Midbrain (tissue), 1 donor: Measurements from ENCODE around the gene ADAMTSL1.
"Not testable (repeated sequence)": the region's sequence is repeated elsewhere in the genome, so short reads cannot be mapped to it uniquely, and the experiment has no call there.

ENCODE experiments used
- DNase-seq: peaks from one replicate; lab custom pipeline; 2025; lab: John Stamatoyannopoulos, UW

Gene ADAMTSL1

DNA sequence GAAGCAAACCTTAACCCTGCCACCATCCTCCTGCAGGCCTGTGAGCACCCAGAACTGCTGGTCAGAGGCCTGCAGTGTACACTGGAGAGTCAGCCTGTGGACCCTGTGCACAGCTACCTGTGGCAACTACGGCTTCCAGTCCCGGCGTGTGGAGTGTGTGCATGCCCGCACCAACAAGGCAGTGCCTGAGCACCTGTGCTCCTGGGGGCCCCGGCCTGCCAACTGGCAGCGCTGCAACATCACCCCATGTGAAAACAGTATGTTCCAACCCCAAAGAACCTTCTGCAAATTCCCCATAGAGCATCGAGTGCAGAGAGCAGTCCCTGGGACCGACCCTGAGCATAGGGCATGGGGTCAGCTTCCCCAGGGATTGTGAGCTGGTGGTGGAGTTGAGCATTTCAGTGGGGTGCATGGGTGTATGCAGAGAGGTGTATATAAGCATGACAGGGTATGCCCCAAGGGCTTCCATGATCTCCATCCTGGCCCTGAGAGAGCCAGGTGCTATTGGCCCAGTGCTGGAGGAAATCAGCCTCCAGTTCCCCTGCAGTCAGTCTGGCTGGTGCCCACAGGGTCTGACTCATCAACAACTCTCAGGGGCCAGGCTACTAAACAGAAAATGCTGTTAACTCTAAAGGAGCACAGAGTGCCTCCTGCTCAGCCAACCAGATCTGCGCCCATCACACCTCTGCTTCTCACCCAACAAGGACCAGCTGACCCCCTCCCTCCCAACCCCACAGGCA lies 432.9 kb downstream of the ADAMTSL1 start:
- DNase-seq: no peak

DNA sequence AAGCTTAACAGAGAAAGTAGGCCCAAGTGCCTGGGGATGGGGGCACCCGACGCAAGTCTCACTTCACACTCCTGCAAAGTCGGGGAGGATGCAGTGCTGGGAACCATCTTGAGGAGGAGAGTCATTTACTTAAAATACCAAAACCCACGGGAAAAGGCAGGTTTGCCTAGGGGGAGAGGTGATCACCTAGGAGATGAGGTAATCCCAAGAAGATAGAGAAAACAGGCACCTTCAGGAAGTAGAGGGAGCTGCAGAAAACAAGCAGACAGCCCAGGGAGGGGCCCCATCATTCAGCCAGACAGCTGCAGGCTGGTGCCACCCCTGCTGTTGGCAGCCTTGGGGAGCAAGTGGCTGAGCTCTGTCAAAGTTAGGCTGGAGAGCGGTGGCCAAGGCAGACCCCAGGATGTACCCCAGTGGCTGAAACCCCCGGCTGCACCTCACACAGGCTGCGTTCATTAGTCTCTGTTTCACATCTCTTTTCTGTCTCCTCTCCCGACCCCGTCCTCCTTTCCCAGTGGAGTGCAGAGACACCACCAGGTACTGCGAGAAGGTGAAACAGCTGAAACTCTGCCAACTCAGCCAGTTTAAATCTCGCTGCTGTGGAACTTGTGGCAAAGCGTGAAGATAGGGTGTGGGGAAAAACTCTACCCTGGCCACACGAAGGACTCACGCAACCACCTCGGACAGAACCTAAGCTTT lies 434.1 kb downstream of the ADAMTSL1 start:
- DNase-seq: no peak

GRCh38 chr9:18909140-18910018 lies 435.4 kb downstream of the ADAMTSL1 start:
- no peak for DNase-seq

DNA sequence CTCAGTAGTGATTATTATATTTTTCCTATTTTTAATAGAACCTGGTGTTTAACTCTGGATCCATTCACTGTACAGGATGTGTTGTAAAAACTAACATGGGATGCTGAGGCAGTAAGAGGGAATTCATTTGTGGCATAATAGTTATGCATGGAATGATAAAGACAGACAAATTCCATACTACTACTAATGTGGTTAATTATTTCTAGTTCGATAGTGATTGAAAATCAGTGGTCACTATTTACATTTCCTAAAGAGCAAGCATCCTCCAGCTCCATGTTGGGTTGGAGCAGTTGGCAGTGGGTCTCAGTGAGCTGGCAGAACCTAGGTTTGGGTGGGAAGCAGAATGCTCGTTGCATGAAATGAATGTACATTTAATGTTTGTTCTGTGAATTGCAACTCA lies 436.5 kb downstream of the ADAMTSL1 start:
- no peak for DNase-seq

DNA sequence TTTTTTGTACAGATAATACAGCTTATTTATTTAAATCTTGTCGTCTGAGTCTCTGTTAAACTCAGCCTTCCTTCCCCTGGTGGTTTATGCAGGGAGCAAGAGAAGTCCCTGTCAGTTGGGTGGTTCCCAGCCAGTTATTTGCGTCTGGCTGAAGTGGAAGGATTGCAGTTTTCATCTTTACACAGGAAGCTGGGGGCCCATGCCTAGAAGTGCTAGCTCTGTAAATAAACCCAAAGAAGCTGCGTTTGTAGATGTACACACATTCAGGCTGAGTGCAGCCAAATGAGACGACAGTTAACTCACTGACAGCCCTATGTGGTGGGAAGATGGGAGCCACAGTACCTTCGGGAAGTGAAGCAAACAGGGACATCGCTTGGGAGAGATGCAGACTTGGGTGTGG lies 437.0 kb downstream of the ADAMTSL1 start:
- no peak for DNase-seq

GRCh38 chr9:18911714-18912342 lies 437.9 kb downstream of the ADAMTSL1 start:
- DNase-seq: no peak

DNA sequence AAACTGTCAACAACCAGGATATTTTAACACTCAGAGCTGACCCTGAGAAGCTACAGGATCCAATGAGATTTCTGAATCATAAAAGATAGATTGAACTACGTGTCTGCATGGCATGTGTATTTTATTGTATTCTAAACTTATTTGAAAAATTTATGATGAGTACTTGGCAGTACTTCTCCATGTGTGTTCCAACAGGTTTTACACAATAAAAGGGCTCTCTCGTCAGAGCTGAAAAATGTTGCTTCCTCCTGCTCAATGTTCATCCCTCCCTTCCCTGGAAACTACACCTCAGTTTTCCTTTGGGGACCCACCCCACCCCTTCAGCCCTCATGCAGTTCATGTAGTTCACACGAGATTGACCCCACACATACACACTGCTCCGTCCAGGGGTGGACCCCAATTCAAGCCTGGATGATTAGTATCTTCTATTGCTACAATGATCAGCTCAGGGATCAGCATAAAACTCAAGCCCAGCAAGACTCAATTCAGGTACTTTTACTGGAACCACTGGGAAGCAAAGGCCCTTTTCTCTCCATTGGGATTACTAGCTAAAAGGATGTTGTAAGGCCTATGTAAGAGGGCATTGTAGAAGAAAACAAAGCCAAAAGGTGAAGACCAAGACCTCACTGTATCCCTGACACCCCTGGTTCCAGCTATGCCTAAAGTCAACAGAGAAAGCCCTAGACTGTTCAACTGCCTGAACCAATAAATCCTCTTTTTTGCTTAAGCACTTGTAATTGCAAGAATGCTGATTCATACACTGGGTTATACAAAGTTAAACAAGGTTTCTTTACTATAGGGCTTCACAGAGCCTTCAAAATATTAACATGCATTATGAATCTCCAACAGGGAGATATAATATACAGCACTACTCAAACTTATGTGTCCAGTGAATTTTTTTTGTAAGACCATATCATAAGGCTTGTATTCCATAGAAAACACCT lies 446.5 kb downstream of the ADAMTSL1 start:
- DNase-seq: no peak

GRCh38 chr9:18921366-18922075 lies 447.6 kb downstream of the ADAMTSL1 start:
- DNase-seq: no peak

DNA sequence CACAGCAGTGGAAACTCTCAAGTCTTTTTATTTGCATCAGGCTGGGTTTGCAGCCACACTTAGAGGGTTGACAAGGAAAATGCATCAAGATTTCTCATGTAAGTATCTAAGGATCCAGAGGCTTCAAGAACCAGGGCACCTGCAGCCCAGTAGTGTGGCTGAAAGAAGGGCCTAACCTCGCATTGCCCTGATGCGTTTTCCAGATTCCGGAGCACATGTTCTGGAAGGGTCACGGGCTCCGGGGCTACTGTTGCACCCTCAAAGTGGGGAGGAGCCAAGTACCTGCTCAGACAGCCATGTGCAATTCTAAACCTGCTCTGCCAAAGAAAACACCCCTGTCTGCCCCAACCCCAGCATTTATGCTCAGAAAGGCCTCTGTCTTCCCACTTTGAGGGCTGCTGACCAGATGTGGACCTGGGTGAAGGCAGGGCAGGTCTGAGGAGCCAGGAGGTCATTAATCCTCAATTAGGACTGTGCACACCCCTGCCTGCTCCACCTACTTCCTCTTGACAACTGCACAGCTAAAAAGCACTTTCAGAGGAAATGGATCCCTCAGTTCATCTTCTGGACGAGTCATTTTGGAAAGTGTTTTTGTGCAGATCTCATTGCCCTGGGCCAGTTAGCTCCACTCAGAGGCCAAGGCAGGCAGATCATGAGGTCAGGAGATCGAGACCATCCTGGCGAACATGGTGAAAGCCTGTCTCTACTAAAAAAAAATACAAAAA lies 448.4 kb downstream of the ADAMTSL1 start:
- no peak for DNase-seq

- no peak for DNase-seq
Observed at GRCh38 chr9:18923167-18923566, 449.2 kb downstream of the ADAMTSL1 start.

DNA sequence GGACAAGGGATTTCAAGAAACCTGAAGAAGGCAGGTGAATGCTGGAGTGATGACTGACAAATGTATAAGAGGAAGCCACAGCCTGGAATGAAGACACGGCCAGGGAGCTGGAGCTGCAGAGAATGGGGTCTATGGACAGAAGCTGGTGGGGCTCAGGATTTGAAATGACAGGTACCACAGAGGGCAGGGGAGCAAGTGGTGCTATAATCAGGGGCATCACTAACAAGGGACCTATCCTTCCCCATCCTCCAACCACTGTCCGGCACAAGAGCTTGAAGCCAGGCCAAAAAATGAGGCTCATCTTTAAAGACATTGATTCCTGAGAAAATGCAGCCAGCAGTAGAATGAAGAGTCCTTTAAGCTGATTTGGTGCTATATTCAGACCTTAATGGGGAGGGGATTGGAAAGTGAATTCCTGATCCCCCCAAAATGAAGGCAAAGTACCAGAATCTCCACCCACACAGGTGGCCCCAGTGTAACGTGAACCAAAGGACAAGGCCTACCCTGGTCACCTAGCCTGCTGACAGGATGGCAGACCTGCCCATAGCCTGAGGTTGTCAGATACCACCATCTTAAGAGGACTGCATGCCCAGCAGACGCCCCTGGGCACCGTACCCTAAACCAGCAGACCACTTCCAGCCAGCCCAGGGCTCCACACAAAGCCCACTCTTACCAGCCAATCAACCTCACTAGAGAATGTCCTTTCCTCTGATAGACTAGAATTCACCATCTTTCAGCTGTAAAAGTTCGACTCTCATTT lies 449.9 kb downstream of the ADAMTSL1 start:
- DNase-seq: no peak

DNA sequence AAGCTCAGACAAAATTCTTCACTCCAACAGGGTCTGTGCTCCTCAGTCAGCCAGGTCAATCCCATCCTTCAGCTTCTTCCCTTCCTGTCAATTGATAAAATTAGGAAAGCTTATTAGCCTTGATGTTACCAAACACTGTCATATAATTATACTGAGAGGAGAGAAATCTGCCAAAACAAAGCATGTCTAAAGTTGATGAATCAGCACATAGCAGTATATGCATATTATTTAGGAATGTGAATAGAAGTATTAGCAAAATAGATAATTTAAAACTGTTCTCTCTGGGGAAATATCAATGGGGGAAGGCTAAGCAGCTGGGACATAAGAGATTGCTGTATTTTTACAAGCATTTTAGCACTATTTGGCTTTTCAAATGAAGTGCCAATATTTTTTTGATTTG lies 451.9 kb downstream of the ADAMTSL1 start:
- DNase-seq: no peak

DNA sequence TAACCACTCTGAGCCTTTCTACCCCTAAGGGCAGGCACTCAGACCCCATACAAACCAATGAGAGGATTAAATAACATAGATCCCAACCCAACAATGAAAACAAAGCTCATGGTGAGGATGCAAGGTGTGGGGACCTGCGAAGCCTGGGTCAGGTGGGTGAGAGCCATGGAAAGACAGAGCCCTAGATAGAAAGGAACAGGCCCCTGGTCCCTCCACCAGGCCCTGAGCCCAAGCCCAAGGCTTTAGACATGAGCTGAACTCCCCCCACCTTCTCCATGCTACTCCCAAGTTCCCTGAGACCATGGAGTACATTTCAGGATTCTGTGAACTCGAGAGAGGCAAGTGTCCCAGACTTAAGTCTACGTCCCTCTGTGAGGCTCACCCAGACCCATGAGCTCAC lies 452.6 kb downstream of the ADAMTSL1 start:
- DNase-seq: no peak

- DNase-seq: no peak
Observed at GRCh38 chr9:18928711-18929110, 454.8 kb downstream of the ADAMTSL1 start.

GRCh38 chr9:18930611-18931010 lies 456.7 kb downstream of the ADAMTSL1 start:
- DNase-seq: not testable (repeated sequence)

DNA sequence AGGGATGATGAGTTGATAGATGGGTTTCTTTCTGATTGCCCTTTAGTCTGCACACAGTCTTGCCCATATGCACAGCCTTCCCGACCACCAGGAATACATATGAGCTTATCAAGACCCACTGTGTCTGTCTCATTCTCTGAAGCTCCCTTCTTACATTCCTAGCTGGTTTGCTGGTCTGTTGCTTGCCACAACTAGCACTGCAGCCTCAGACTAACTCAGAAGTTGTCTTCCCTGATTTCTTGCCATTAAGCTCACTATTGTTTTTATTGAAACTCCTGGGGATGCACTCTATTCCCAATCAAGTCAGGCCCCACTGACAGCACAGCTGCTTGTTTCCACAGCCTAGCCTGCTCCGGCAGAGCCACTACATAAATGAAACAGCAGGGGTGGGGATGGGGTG lies 461.6 kb downstream of the ADAMTSL1 start:
- no peak for DNase-seq

GRCh38 chr9:18936094-18936871 lies 462.3 kb downstream of the ADAMTSL1 start:
- DNase-seq: no peak

- no peak for DNase-seq
Observed at GRCh38 chr9:18939943-18940342, 466.0 kb downstream of the ADAMTSL1 start.
